ENCODE measurements around the gene TFB1M.
"Not testable (repeated sequence)": the region's sequence is repeated elsewhere in the genome, so short reads cannot be mapped to it uniquely, and the experiment has no call there.

The TFB1M gene

DNA sequence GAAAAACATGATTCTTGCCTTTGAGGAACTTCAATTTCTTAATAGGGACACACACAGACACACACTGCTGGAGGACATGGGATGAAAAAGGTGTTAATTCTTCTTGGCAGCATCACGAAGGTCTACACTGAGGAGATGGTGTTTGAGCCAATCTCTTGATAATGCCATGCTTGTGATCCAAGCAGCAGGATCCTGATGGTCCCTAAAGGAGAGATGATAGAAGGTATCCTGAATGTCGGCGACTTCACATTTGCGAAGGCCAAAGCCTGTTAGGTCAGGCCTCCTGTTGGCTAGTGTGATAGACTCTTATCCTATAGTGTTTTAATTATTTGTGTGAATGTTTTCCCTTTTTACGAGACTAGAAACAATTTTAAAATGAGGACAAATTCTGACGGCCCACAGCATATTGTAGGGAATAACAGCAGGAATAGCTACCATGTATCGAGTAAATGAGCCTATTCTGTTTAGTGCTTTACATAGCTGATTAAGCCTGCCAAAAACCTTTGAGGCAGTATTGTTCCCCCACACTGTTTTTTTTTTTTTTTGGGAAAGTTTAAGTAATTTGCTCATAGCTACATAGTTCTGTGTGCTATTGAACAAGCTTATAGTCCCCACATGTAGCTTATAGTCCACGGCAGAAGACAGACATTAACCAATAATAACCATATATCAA, 15.3 kb upstream of the TFB1M start:
- no peak for DNase-seq

DNA sequence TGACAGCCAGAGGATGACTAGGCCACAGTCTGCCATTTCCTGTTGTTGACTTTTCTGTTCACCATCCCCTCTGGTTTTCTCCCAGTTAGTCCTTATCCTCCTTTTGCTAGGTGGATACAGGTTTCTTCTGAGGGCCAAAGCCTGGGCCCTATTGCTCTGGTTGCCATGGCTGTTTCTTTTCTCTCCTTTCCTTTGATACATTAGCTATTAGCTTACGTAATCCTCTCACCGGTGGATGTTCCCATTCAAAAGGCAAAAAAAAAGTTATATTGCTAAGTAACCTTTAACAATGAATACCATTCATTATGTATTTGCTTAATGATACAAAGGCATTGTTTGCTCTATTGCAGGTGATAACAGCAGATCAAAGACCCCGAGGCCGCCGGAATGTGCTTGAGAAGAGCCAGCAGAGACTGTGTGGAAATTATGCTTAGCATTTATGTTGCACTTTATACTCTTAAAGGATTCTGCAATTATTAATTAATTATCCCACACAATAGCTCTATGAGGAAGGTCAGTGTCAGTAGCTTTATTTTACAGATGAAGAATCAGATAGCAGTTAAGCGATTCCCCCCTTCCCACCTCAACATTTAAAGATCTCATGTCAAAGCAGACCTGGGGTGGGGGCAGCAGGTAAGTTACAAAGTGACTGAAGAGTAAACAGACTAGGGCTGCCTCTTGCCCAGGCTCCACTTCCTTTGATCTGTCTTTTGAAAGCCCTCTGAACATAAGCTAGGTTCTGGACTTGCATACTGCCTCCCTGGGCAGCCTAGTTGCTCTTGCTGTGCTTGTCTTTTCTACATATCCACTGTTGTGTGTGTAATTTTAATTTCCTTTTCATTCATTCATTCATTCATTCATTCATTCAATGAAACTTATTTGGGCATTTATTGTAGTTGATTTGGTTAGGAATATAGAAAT, 14.5 kb upstream of the TFB1M start:
- DNase-seq: no peak

DNA sequence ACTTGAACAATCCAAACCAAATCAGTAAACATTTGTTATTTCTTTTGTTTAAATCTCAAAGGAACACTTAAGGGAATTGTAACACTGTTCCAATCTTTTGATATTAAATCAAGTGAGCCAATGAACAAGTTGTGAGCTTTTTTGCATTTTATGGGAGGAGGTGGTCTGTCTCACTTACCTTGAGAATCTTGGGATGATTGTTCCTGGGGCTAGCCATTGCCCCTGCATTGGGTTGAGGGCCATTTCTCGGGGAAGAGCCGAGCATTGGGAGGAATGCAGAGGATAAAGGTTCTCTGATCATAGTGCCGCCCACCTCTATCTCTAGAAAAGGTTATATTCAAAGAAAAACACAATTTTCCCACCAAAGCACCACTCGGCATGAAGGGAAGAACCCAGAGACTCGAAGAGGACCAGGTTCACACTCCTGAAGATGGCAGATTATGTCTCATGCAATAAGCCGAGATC, 13.8 kb upstream of the TFB1M start:
- no peak for DNase-seq

DNA sequence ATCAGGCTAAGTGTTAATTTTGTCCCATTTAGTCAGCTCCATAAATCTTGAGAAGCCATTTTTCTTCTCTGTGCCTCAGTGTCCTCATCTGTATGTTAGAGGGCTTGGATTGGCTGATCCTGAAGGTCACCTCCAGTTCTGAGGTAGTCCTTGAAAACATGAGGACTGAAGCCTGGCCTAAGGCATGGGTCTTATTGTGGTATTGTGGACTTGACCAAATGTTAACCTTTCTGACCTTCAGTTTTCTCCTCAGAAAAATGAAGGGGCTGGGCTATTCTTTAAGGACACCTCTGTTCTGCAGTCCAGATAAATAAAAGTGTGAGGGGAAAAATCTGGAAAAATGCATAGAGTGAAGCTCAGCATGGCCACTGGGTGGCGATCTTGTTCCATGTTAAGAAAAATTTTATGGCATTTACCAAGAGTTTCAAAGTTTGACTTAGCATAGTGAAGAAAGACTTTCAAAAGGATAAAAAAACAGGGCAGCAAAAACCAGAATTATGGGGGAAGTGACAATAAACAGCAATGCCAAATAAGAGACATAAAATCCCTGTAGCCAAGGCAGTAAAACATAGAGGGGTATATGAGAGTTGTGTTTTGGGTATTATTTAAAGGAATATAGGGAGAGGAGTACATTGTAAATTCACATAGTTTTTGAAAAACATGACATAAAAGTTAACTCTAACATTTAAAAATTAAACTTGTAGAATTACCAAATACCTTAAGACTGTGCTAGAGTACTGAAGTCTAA, 13.2 kb upstream of the TFB1M start:
- DNase-seq: peak; percentile 80 to 86 (median 83)

DNA sequence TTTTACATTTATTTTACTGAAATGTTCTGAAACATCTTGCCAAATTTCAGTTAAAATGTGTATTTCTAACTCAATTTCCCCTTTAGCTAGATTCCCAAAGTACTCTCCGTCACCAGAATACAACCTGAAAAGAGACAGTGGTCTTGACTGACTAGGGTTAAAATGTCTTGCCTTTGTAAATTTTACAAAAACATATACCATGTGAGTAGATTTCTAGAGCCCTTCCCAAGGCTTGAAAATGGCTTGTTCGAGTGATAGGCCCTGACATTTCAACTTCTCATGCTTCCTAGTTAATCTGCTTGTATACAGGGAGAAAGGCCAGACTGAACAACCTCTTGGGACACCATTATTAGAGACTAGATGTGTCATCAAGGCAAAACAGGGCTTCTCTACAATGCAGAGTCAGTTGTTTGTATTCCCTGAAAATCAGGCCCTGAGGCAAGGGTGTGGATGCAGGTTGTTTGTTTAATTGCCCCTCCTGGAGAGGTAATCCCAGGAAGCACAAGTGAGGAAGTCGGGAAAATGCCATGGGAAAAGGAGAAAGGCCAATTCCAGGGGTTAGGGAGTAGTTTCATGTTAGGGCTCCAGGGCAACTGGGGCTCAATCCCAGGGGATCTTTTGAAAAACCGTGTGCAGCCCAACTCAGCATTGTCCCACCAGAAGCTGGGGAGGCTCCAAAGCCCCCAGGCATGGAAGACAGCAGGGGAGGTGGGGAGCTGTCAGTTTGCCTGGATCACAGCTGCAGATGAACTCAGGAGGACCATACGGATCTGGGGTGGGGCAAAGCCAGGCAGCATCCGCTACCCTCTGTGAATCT, 11.6 kb upstream of the TFB1M start:
- DNase-seq: no peak

DNA sequence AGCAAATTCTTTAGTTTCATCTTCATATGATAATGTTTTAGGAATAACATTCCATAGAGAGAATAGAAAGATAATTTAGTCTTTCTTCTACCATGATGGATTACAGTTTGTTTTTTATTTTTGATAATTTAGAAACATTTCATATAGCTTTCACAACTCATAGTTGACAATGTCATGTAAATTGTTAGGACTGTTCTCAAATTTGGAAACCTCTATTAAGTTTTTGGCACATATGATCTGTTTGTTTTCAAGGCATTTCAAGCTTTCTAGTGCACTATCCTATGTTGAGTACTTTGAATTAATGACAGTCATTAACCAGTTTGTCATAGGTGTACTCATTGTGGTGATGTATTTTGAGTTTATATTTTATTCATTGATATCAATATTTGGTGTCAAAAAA, 10.7 kb upstream of the TFB1M start:
- no peak for DNase-seq

DNA sequence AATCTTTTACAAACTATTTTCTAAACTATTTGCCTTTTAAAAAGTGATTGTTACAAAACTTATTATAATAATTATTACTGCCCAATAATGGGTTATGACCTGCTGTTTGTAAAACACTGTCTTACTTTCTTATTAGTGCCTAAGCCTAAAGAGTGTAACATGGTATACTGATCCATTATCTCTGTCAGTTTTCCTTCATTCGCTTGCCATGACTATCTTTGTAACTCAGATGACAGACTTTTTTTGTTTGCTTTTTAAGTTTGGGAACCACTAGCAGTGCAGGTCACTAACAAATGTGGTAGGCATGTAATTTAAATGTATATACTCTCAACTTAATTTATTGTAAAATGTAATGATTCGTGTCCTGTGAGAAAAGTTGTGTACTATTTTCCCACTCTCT, 9.9 kb upstream of the TFB1M start:
- DNase-seq: no peak

DNA sequence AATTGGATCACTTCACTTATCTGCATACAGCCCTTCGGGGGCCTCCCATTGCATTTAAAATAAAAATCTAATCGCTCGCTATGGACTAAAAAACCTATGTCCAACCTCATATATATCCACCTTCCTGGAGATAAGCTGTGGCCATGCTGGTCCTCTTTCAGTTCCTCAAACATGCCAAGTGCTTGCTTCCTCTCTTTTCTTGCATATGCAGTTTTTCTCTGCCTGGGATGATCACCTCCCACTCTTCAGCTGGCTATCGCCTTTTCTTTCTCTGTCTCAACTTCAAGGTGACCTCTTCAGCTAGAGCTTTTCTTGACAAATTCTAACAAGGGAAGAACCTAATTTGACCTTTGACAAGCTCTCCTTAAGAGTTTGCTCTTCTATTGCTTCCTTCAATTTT, 5.6 kb upstream of the TFB1M start:
- DNase-seq: peak; percentile 65 to 72 (median 69)

DNA sequence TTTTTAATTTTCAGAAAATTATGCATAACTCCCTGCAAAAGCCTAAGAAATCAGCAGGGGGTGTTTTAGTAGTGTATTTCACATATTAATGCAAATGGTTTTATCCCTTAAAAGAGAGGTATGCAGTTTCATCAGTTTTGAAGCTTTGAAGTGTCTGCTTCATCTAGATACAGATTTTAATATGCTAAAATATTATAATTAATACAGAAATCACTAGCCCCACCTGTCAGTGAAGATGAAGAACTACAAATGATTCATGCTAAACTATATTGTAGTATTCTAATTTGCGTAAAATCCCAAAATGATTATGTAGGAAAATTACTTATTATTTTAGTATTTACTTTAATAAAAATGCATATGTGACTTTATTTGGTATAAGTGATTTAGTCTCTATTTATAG, 2.9 kb upstream of the TFB1M start:
- peak in 2 of 3 donors; percentile 16 to 47 for DNase-seq

DNA sequence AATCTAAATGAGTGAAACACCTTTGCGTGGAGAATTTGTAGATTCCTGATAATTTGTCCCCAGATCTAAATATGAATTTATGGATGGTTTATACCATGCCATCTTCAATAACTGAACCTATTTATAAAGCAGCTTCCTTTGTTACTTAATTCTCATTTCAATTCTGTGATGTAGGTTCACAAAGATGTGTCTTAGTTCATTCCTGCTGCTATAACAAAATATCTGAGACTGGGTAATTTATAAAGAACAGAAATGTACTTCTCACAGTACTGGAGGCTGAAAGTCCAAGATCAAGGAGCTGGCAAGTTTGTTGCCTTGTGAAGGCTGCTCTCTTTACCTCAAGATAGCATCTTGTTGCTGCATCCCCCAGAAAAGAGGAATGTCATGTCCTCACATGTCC, 2.1 kb upstream of the TFB1M start:
- no peak for DNase-seq

DNA sequence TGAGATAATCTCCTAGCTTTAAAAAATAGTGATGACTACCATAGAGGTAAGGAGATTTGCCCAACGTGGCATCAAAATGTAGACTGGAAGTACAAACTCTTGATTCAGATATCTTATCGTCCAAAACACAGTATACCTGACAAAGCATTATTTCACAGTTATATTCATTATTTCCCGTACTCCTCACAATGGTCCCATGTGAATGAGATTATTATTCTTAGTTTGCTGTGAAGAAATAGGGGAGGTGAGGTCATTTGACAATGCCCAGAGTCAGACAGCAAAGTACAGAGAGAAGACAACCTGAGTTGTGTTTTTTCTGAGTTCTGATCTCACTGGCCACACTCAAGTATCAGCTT, 1.2 kb upstream of the TFB1M start:
- DNase-seq: peak; percentile 11 to 54 (median 54)

DNA sequence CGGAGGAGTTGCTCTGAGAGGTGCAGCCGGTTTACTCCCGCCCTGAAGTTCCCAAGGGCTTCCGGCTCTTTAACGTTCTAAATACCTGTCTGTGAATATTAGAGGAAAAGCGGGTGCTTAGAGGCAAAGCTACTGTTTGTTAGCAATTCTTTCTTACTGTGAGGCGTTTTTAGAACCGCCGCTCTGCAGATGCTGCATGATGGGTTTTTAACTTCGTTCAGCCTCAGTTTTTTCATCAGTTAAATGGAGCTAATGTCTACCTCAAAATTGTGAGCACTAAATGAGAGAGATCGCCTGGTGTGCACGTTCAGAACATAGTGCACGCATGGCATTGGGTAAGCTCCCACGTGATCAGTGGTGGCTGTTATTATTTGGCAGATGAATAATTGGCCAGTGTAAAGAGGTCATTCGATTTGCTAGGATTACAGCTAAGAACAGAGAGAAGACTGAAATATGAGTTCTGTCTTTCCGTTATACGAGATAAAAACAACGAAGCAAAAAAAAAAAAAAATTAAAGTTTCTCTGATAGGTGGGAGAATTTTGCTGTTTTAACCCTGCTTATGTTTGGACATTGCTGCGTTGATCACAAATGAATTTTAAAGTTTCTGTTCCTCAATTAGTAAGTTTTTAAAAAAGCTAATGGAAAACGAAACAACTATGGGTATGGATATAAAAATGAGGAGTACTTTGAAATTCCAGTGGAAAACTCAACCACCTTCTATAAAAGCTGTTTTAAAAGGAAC, 660 bp upstream of the TFB1M start:
- DNase-seq: peak; percentile 57 to 83 (median 79)

DNA sequence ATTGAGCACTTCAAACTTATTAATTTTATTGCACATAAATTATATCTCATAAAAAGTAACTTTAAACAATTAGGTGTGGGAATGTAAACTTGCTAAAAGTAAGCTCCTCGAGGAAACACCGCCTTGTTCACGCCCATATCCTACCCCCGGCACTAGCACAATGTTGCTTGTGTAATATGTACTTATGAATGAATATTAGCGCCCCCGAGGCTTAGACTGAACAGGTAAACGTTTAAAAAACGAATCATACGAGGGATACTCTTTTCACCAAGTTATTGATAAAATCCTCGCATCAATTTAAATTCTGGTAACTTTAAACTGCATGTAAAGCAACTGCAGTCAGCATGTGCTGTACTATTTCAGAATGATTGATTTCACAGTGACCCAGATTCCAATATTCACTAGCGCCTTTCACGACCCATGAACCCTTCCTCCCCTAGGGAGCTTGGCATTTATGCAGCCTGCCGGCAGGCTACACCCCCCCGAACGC, 637 bp downstream of the TFB1M start:
- peak in 2 of 3 donors; percentile 32 to 49 for DNase-seq

DNA sequence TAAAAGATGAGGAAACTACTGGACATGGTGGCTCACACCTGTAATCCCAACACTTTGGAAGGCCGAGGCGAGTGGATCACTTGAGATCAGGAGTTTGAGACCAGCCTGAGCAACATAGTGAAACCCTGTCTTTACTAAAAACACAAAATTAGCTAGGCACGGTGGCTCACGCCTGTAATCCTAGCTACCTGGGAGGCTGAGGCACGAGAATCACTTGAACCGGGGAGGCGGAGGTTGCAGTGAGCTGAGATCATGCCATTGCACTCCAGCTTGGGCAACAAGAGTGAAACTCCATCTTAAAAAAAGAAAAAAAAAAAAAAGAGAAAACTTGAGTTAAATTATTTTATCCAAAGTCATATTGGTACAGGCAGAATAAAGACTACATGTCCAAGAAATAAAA, 1.3 kb downstream of the TFB1M start:
- DNase-seq: not testable (repeated sequence)

DNA sequence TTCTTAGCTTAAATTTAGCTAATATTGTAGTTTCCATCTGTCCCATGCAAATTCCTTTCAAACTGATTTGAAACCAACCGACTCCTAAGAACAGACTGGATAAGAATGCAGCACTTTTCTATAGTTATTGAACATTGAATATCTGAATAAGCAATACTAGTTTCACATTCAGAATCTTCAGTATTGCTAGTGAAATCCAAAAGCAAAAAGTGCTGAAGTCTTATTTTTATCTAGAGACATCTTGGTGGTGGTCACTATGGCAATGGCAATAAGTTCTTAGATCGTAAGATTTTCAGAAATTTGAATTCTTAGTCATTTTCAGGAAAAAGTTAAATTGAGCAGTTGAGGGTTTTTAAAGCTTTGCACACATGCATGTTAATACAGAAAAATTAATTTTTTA, 2.7 kb downstream of the TFB1M start:
- DNase-seq: no peak

DNA sequence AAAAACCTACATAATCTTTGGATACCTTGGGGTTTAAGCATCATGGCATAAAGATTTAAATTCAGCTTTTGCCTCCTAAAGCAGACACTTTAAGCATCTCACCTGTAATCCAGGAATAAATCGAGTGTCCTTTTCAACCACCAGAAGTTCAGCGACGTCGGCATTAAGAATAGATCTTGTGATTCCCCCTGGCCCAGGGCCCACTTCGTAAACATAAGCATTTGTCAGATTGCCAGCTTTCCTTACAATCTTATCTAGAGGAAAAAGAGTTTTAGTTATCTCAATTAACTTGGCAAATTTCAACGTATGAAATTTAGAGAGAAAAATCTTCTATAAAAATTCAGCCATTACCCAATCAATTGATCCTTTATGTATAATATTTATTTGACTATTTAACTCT, 3.2 kb downstream of the TFB1M start:
- no peak for DNase-seq

DNA sequence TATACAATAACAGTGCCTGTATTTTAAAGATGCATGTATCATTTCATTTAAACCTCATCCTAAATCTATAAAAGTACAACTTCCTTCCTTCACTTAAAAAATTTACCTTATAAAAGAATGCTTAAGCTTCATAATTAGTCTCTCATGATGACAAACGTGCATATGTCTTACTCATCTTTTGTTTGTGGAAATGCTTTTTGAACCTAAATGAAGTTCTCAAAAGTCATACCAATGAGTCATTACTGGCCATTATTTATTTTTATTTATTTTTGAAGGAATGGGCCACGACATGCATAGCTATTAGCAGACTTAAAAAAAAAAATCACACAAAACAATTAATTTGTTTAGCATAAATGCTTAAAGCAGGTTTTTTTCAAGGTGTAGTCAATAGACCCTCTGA, 3.7 kb downstream of the TFB1M start:
- DNase-seq: peak in 2 of 3 donors; percentile 24 to 30

DNA sequence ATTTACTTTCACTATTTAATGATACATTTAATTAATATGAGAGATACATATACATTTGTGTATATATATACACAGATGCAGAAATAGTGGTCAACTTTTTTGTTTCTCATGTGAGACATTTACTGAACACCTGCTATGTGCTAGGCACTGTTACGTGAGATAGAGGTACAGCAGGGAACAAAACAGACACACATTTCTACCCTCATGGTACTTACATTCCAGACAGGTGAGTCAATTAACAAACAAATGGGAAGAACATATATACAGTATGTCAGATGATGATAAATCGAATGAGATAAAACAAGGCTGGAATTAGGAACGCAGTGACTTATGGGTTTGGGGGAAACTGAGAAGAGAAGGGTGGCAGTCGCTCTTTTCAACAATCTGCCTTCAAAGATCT, 5.1 kb downstream of the TFB1M start:
- no peak for DNase-seq

DNA sequence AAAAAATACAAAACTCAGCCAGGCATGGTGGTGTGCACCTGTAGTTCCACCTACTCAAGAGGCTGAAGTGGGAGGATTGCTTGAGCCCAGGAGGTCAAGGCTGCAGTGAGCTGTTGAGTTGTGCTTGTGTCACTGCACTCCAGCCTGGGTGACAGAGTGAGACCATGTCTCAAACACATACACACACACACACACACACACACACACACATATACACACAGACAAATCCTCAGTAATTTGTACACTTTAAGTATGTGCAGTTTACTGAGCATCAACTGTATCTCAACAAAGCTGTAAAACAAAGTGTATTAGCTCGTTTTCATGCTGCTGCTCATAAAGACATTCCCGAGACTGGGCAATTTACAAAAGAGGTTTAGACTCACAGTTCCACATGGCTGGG, 7.3 kb downstream of the TFB1M start:
- no peak for DNase-seq

DNA sequence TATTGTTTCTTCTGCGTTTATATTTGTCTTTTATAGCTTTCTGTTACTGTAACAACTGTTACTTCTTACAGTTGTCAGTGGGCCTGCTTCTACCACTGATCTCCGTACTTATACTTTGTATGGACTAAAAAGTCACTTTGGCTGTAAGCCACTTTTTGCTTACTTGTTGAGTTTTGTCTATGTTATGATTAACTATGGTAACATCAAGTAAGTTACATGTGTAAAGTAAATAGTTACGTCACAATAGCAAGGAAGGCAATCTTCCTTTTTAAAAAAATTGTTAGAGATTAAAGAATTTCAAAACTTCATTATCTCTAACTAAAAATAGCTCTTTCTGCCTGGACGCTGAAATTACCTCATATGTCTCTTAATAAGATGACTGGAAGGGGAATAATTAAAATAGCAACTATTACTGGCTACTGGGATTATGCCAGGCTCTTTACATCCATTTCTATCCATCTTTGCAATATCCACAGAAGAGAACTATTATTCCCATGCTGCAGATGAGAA, 10.9 kb downstream of the TFB1M start:
- DNase-seq: no peak

DNA sequence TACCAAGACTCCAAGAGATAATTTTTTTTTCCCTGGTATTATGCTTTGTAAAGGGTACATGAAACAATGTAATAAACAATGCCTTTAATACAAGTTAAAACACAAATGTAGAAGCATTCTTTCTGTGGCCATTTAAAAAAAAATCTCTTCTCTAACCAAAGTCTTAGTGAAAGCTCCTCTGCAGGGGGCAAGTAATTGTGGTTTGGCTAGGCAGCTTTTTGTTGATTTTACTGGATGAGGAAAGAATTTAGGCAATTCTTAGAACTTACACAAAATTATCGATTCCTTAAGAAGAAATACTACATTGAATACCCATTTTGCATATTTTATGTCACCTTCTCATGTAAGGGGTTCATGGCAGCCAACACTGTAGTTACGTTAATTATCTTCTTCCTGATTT, 12.4 kb downstream of the TFB1M start:
- DNase-seq: no peak

DNA sequence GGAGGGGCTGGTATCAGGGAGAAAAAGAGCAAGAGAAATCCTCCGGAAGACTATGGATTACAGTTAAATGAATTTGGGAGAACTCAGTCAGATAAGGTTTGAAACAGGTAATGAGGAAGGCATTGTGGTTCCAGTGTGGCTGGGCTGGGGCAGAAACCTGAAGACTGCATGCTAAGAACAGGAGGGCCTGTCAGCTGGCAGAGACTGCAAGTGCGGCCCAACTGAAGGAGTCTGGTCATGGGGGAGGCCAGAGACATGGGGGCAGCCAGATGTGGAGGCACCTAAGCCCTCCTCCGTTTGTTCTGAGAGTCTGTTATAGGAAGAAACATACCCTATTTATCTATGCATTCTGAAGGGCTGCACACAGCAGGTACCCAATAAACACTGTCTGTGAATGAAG, 16.6 kb downstream of the TFB1M start:
- DNase-seq: no peak
